BLaER1 treated with 17β-estradiol and CSF1 and Interleukin-3, amounts not matched to agents 10 nM and 100 nM (cell line): ENCODE data around the gene CIAO1.

ENCODE experiments used
- H3K27ac ChIP-seq, 11 experiments: shearing (Covaris generic); formaldehyde crosslinking; 2 replicates each; pipeline ENCODE4 v1.8.1; 2022
- H3K27me3 ChIP-seq, 11 experiments: shearing (Covaris generic); formaldehyde crosslinking; 2 replicates each; pipeline ENCODE4 v1.8.1; 2022
- H3K36me3 ChIP-seq, 11 experiments: shearing (Covaris generic); formaldehyde crosslinking; 2 replicates each; pipeline ENCODE4 v1.8.1; 2022
- H3K4me1 ChIP-seq, 10 experiments: shearing (Covaris generic); formaldehyde crosslinking; 2 replicates each; pipeline ENCODE4 v1.8.1; 2022
- H3K4me2 ChIP-seq, 11 experiments: shearing (Covaris generic); formaldehyde crosslinking; 2 replicates each; pipeline ENCODE4 v1.8.1; 2022
- H3K4me3 ChIP-seq, 10 experiments: shearing (Covaris generic); formaldehyde crosslinking; 2 replicates each; pipeline ENCODE4 v1.8.1; 2022
- H3K9ac ChIP-seq, 11 experiments: shearing (Covaris generic); formaldehyde crosslinking; 2 replicates each; pipeline ENCODE4 v1.8.1; 2022
- H3K9me3 ChIP-seq, 11 experiments: shearing (Covaris generic); formaldehyde crosslinking; replicated peaks in 1 of 11; 2 replicates each; pipeline ENCODE4 v1.8.1; 2022
- H4K20me1 ChIP-seq, 11 experiments: shearing (Covaris generic); formaldehyde crosslinking; 2 replicates each; pipeline ENCODE4 v1.8.1; 2022
- Cebpa-rat ChIP-seq, 11 experiments: shearing (Covaris generic); IDR thresholded peaks; 2 replicates each; pipeline ENCODE4 v1.8.1; 2022

CIAO1 gene

DNA sequence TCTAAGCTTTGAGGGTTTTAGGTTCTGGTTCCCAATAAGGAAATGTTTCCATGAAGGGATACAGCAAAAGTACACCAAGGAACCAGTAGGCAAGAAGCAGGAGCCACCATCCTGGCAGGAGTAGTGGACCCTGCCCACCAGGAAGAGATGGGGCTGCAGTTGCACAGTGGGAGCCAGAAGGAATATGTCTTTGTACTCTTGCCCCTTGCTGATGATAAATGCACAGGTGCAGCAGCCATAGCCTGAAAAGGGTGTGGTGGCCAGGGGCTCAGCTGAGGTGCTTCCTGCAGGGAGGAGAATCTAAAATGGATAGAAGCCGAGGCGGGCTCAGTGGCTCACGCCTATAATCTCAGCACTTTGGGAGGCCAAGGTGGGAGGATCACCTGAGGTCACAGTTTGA, 27.8 kb upstream of the CIAO1 start:
- H3K4me1 ChIP-seq, result peaks cover 53 to 65% (median 56%) of the 10 kb centered on the region in 10 experiments

GRCh38 chr2:96239091-96239490, 26.9 kb upstream of the CIAO1 start:
- peak overlapping the region in 1 of 11 experiments; percentile 22; a peak in 3 of 22 replicates for H3K27ac ChIP-seq
- no peak overlapping the region; a peak in 1 of 22 replicates for H3K4me2 ChIP-seq
- peaks cover 45 to 65% (median 52%) of the 10 kb centered on the region in 10 experiments for H3K4me1 ChIP-seq
- no peaks in the 10 kb centered on the region for H3K27me3 ChIP-seq
- 0 out of 22 replicates have a peak overlapping the region, but pooled peaks of 1 of the 11 experiments have one; percentile 1 for H3K9ac ChIP-seq
- TF ChIP-seq Cebpa-rat (IDR thresholded peaks at IDR 0.05), result no peak
- no peaks in the 10 kb centered on the region for H4K20me1 ChIP-seq
- peaks cover 0 to 24% (median 9%) of the 10 kb centered on the region in 11 experiments; a peak in 13 of 22 replicates for H3K36me3 ChIP-seq
- no peak overlapping the region for H3K4me3 ChIP-seq
- H3K9me3 ChIP-seq, result no peaks in the 10 kb centered on the region

More for the DNA sequence above, 27.8 kb upstream of the CIAO1 start:
- no peak overlapping the region for H3K4me2 ChIP-seq
- no peak overlapping the region for H3K9ac ChIP-seq
- H4K20me1 ChIP-seq, result no peaks in the 10 kb centered on the region
- H3K27ac ChIP-seq, result no peak overlapping the region
- TF ChIP-seq Cebpa-rat (IDR thresholded peaks at IDR 0.05), result no peak
- no peaks in the 10 kb centered on the region for H3K27me3 ChIP-seq
- no peaks in the 10 kb centered on the region for H3K9me3 ChIP-seq
- H3K4me3 ChIP-seq, result no peak overlapping the region
- H3K36me3 ChIP-seq, result peaks cover 0 to 24% (median 9%) of the 10 kb centered on the region in 11 experiments; a peak in 13 of 22 replicates

GRCh38 chr2:96239745-96240264, 26.2 kb upstream of the CIAO1 start:
- Histone ChIP-seq H3K9me3 (no peaks in the 10 kb centered on the region), H3K4me1 (peaks cover 42 to 65% (median 48%) of the 10 kb centered on the region in 10 experiments), H3K36me3 (peaks cover 0 to 24% (median 9%) of the 10 kb centered on the region in 11 experiments; a peak in 13 of 22 replicates), H3K27ac (peak overlapping the region in 2 of 11 experiments; percentile 89 to 94; a peak in 5 of 22 replicates), H3K27me3 (no peaks in the 10 kb centered on the region), H3K4me3 (no peak overlapping the region), H4K20me1 (no peaks in the 10 kb centered on the region), H3K9ac (0 out of 22 replicates have a peak overlapping the region, but pooled peaks of 1 of the 11 experiments have one; percentile 1), H3K4me2 (peak overlapping the region in 4 of 11 experiments; percentile 81 to 93 (median 88); a peak in 4 of 22 replicates)
- no peak for TF ChIP-seq Cebpa-rat (IDR thresholded peaks at IDR 0.05)

DNA sequence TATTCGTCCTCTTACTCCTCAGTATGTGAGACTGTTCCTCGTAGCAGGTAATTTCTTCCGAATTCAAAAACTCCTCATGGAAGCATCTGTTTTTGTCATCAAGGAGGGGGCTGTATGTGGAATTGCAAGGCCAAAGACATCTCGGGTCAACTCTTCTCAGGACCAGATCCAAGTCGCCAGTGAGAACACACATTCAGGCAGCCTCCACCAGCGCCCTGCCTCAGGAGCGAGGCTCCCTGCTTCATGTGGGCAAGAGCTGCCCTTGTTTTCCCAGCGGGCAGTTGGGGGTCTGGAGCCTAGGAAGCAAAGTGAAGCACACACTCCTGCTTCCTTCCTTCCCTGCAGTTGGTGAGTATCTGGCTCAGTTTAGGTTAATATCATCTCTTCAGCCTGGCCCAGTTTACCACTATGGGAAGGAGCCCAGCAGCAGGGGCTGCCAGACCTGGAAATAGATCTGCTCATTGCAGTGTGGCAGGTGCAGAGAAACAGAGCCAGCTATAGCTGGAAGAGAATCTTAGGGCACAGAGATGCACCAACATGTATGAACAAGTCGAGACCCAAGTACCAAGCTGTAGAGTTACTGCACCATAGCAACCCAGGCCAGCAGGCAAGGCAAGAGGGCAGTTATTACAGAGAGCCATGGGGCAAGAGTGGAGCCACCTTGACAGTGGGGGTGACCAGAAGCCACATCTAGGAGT, 25.5 kb upstream of the CIAO1 start:
- Histone ChIP-seq H3K9me3 (no peaks in the 10 kb centered on the region), H3K36me3 (peaks cover 0 to 24% (median 9%) of the 10 kb centered on the region in 11 experiments; a peak in 13 of 22 replicates), H3K4me1 (peaks cover 43 to 65% (median 49%) of the 10 kb centered on the region in 10 experiments), H4K20me1 (no peaks in the 10 kb centered on the region), H3K4me2 (peak overlapping the region; percentile 81 to 97 (median 88); a peak in 20 of 22 replicates), H3K27me3 (no peaks in the 10 kb centered on the region), H3K9ac (peak overlapping the region in 3 of 11 experiments; percentile 72 to 83 (median 79); a peak in 3 of 22 replicates), H3K4me3 (no peak overlapping the region), H3K27ac (peak overlapping the region; percentile 89 to 97 (median 94); a peak in 20 of 22 replicates)
- no peak for TF ChIP-seq Cebpa-rat (IDR thresholded peaks at IDR 0.05)

- peak overlapping the region in 4 of 10 experiments; percentile 24 to 51 (median 36); a peak in 2 of 20 replicates for H3K4me3 ChIP-seq
- peak overlapping the region in 10 of 11 experiments; percentile 72 to 85 (median 82); a peak in 19 of 22 replicates for H3K9ac ChIP-seq
- peak overlapping the region; percentile 81 to 97 (median 88) for H3K4me2 ChIP-seq
- H3K27ac ChIP-seq, result peak overlapping the region; percentile 89 to 97 (median 94)
- no peak for TF ChIP-seq Cebpa-rat (IDR thresholded peaks at IDR 0.05)
- no peaks in the 10 kb centered on the region for H3K9me3 ChIP-seq
- H3K36me3 ChIP-seq, result peaks cover 0 to 24% (median 8%) of the 10 kb centered on the region in 11 experiments; a peak in 13 of 22 replicates
- H3K4me1 ChIP-seq, result peaks cover 47 to 72% (median 53%) of the 10 kb centered on the region in 10 experiments
- H3K27me3 ChIP-seq, result no peaks in the 10 kb centered on the region
- no peaks in the 10 kb centered on the region for H4K20me1 ChIP-seq
Measured at GRCh38 chr2:96241227-96241626, 24.8 kb upstream of the CIAO1 start.

- peak overlapping the region in 9 of 10 experiments; percentile 24 to 51 (median 37); a peak in 13 of 20 replicates for H3K4me3 ChIP-seq
- H3K27ac ChIP-seq, result peak overlapping the region; percentile 89 to 97 (median 94)
- peak overlapping the region; percentile 81 to 97 (median 88) for H3K4me2 ChIP-seq
- TF ChIP-seq Cebpa-rat (IDR thresholded peaks at IDR 0.05), result peak in 10 of 11 experiments; percentile 33 to 74 (median 52); a peak in 13 of 22 replicates
- peak overlapping the region; percentile 72 to 85 (median 82) for H3K9ac ChIP-seq
- peaks cover 56 to 80% (median 62%) of the 10 kb centered on the region in 10 experiments for H3K4me1 ChIP-seq
- H3K27me3 ChIP-seq, result no peaks in the 10 kb centered on the region
- H3K9me3 ChIP-seq, result no peaks in the 10 kb centered on the region
- no peaks in the 10 kb centered on the region for H4K20me1 ChIP-seq
- peaks cover 0 to 17% (median 4%) of the 10 kb centered on the region in 11 experiments; a peak in 9 of 22 replicates for H3K36me3 ChIP-seq
Measured at GRCh38 chr2:96241900-96242611, 24.0 kb upstream of the CIAO1 start.

DNA sequence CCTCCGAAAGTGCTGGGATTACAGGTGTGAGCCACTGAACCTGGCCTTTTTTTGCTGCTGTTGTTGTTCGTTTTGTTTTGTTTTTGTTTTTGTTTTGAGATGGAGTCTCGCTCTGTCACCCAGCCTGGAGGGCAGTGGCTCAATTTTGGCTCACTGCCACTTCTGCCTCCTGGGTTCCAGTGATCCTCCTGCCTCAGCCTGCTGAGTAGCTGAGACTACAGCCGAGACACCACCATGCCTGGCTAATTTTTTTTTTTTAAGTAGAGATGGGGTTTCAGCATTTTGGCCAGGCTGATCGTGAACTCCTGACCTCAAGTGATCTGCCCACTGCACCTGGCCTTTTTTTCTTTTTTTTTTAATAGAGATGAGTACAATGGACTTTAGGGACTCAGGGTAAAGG, 22.2 kb upstream of the CIAO1 start:
- Histone ChIP-seq H3K27me3 (no peaks in the 10 kb centered on the region), H3K9ac (no peak overlapping the region), H3K9me3 (no peaks in the 10 kb centered on the region), H3K4me3 (no peak overlapping the region), H3K36me3 (peaks cover 0 to 8% (median 0%) of the 10 kb centered on the region in 11 experiments; a peak in 5 of 22 replicates), H3K4me2 (peak overlapping the region in 3 of 11 experiments; percentile 81 to 93 (median 85); a peak in 1 of 22 replicates), H3K27ac (peak overlapping the region in 9 of 11 experiments; percentile 12 to 97 (median 93); a peak in 15 of 22 replicates), H3K4me1 (peaks cover 61 to 98% (median 71%) of the 10 kb centered on the region in 10 experiments), H4K20me1 (no peaks in the 10 kb centered on the region)
- no peak for TF ChIP-seq Cebpa-rat (IDR thresholded peaks at IDR 0.05)

DNA sequence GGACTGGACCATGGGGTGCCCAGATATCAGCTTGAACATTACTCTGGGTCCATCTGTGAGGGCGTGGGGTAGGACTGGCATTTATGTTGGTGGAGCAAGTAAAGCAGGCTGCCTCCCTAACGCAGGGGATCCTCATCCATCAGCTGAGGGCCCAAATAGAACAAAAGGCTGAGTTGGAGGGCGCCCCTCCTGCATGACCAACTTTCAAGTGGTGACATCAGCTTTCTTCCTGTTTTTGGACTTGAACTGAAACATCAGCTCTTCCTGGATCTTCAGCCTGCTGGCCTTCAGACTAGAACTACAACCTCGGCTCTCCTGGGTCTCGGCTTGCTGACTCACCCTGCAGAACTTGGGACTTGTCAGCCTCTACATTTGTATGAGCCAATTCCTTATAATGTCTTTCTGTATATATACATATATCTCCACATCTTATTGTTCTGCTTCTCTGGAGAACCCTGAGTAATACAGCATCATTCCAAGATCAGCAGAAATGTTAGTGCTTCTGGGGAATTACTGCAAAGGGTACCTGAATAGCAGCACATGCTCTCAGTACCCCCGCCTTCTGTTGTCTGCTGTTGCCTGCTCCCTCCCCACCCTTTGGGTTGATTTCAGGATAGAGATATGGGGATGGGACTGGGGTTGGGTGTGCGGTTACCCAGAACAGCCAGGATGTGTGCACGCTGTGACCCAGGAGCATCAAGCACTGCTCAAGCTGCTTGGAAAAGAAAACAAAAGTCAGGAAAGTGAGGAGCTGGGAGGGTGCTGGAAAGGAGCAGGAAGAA, 20.2 kb upstream of the CIAO1 start:
- Histone ChIP-seq H3K9ac (peak overlapping the region; percentile 49 to 75 (median 65); a peak in 20 of 22 replicates), H3K4me2 (peak overlapping the region; percentile 57 to 93 (median 75))

More for the DNA sequence above, 20.2 kb upstream of the CIAO1 start:
- H3K4me1 ChIP-seq, result peaks cover 59 to 93% (median 70%) of the 10 kb centered on the region in 10 experiments
- H3K4me3 ChIP-seq, result no peak overlapping the region
- H3K27ac ChIP-seq, result peak overlapping the region; percentile 76 to 93 (median 84)
- TF ChIP-seq Cebpa-rat (IDR thresholded peaks at IDR 0.05), result no peak
- H3K9me3 ChIP-seq, result no peaks in the 10 kb centered on the region
- peaks cover 13 to 19% (median 15%) of the 10 kb centered on the region in 11 experiments; a peak in 20 of 22 replicates for H3K36me3 ChIP-seq
- H4K20me1 ChIP-seq, result no peaks in the 10 kb centered on the region
- no peaks in the 10 kb centered on the region for H3K27me3 ChIP-seq
